CD4-positive, alpha-beta T cell treated with Interleukin-21 for 1 hour (primary cell): ENCODE results near the gene PPP1R14B.

ENCODE experiments used
- DNase-seq: peaks from one replicate; pipeline ENCODE4 v3.0.0-alpha.2; 2020

PPP1R14B gene, protein sequence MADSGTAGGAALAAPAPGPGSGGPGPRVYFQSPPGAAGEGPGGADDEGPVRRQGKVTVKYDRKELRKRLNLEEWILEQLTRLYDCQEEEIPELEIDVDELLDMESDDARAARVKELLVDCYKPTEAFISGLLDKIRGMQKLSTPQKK

DNA sequence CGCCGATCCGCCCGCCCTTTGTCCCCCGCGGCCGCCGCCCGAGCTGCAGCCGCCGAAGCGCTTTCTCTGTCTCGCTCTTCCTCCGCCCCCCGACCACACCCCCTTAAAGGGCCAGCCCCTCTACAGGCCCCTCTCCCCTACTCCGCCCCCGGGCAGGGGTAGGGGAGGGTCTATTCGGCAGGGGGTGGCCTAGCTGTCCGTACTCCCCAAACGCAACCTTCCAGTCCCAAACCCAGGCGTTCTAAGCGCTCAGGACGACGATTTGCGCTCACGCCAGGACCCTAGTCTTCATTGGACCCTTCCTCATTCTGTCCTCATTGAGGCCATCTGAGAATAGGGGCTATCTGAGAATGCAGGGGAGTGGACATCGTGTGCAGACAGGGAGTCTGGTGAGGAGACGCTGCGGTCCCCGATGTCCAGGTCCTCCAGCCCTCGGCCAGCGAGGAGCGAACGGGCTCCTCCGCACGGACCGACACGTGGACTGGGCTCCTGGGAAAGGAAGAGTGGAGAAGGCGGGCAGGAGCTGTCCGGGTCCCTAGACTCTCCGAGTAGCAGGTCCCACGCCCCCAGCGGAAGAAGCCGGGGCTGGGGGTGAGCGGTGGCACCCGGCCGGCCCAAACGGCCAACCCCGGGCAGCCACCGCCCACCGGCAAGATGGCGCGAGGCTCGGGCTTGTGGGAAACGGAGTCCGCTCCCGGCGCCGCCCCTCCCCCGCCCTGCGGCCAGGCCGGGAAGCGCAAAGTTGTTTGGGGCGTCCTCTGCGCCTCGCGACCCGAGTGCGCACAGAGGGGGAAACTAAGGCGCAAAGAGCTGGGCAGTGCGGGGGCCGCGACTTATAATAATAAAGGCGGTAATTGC is at the start of gene PPP1R14B:
PPP1R14B (minus strand) TSS at position 73 of the 858 bp plus-strand sequence. CDS start 270 bp downstream, outside the sequence.
- peak; percentile 82 for DNase-seq

DNA sequence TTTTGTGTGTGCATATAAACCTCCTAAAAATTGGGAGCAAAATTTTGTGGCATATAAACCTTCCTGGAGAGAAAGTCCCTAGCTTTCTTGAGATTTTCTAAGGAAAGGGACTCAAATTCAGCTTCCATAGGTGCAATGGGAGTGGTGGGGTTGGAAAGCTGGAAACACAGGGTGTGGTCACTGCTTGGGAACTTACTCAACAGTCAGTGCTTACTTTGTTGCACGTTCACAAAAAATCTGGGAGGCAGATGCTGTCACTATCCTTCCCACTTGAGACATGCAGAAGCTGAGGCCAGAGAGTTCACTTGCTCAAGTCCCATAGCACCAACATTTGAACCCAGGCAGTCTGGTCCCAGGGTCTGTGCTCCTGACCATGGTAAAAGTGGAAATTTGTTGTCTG is 49.5 kb upstream of the PPP1R14B start:
- no peak for DNase-seq

DNA sequence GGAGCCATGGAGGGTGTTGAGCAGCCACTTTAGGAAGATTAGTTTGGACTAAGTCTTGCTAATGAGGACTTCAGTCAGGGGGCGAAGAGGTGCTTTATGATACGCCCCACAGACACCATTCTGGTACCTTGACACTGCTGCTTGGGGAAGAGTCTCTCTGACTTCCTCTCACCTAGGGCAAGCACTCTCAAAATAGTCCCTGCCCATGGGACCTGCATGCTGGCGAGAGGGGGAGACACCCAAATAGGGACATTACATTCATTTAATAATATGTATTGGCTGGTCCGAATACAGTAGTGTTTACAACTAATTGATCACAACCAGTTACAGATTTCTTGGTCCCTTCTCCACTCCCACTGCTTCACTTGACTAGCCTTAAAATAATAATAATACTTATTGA is 49.0 kb upstream of the PPP1R14B start:
- no peak for DNase-seq

DNA sequence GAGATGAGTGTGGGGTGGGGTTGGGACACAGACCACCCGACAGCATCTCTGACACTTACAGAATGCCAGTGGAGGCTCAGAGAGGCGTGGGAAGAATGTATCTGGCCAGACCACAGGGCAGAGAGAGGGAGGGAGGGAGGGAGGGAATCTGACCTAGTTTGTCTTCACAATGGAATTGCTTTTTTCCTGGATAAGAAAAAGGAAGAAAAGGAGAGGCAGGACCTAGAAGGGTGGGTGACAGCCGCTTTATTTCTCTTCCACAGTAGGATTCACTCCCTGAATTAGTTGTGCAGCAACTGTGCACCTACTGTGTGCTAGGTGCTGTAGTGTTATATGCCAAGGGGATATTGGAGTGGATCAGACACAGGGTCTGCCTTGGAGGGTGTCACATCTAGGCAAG is 48.0 kb upstream of the PPP1R14B start:
- DNase-seq: no peak

DNA sequence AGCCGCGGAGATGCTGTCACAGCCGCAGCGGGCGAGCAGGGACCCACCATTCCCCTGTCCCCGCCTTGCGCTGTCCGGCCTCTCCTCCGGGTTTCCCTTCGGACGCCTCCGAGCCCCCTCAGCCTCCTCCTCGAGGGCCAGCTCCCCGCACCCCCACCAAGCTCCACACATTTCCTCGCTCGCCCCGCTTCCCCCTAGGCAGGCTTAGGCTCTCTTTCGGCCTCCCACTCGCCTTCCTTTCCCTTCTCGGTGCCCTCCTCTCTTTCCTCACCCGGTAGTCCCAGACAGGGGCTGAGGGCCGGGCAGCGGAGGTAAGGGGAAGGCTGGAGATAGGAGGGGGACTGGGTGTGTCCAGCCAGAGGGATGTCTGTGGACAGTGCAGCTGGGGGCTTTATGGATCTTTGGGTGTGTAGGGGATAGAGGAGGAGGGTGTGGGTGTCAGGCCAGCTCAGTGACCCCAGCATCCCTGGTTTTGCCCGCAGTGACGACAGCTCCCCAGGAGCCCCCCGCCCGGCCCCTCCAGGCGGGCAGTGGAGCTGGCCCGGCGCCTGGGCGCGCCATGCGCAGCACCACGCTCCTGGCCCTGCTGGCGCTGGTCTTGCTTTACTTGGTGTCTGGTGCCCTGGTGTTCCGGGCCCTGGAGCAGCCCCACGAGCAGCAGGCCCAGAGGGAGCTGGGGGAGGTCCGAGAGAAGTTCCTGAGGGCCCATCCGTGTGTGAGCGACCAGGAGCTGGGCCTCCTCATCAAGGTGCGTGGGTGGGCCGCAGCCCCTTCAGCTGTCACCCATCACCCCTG is 45.9 kb upstream of the PPP1R14B start:
- DNase-seq: no peak

DNA sequence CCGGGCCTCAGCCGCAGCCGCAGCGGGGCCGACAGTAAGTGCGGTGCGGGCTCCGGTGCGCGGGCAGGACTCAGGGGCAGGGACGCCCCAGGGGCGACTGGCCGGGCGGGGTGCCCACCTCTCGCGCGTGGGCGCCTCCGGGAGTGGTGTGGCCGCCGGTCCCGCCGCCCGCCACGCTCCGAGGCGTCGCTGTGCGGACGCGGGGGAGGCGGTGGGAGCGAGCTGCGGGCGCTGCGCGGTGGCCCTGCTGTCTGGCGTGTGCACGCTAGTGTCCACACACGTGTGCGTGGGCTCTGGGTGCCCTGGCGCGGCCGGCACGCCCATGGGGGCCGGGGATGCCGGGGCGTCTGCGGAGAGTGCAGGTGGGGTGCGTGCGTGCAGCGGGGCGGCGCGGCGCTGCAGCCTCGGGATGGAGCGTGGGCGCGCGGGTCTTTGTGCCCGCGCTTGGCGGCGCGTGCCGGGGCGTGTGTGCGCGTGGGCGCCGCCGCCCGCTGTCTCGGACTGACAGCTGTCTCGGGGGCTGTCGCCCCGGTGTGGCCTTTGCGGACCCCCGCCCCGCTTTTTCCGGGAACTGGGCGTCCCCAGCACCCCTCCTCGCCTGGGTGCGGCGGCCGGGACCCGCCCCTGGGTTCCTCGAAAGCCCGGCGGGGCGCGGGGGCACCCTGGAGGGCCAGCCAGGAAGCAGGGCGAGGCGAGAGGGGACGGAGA is 45.2 kb upstream of the PPP1R14B start:
- DNase-seq: no peak

DNA sequence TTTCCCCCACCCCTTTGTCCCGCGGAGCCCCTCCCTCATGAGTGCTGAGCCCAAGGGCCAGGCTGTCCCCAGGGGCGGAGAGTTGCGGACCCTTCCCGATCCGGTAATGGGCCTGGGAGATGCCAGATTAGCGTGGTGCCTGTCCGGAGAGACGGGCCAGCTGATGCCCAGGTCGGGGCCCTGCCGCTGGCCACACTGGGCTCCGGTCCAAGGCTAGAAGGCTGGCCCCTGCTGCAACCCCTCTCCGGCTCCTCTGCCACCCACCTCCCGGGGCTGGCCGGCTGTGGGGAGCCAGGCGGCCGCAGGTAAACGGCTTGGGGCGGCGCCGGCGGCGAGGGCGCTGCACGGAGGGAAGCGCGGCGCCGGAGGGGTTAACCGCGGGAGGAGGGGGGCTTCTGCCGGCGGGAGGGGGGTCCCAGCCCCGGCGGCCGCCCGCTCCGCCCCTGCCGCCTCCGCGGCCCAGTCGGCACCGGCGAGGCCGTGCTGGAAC is 44.6 kb upstream of the PPP1R14B start, which contains the start of gene KCNK4:
KCNK4 (plus strand) TSS at position 41 of the 490 bp plus-strand sequence. CDS start 1,717 bp downstream, outside the sequence.
- DNase-seq: no peak

DNA sequence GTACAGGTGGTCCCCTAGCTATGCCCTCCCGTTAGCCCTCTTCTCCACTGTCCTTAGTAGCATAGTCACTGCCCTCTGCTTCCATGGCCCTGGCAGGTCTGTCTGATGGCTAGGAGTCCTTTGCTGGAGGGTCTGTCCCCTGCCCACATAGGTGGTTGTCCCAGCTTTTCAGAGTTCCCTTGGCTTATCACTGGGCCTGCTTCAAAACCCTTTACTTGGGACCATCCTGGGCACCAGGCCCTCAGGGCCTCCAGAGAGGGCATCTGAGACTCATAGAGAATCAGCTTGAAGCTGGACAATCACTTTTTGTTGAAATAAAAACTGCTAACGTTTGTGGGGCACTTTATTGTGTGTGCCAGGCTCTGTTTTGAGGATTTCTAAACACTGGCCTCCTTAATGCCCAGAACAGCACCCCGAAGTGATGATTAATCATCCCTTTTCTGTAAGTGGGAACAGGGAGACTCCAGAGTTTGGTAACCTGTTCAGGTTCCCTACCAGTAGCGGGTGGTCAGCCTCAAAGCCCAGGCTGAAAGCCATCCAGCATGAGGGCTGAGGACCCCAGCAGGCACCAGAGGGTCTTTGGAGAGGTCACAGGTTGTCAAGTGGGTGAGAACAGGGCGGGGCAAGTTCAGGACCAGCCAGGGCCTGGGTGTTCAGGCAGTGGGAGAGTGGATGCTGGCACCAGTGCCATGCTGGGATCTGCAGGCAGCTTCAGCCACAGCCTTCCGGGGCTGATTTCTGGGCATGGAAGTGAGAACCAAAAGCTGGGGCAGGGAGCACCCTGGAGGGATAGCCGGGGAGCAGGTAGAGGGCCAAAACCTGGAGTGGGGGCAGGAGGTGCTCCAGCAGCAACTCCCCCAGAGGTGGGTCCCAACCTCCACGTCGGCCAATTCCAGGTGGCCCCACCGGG is 43.9 kb upstream of the PPP1R14B start:
- no peak for DNase-seq

DNA sequence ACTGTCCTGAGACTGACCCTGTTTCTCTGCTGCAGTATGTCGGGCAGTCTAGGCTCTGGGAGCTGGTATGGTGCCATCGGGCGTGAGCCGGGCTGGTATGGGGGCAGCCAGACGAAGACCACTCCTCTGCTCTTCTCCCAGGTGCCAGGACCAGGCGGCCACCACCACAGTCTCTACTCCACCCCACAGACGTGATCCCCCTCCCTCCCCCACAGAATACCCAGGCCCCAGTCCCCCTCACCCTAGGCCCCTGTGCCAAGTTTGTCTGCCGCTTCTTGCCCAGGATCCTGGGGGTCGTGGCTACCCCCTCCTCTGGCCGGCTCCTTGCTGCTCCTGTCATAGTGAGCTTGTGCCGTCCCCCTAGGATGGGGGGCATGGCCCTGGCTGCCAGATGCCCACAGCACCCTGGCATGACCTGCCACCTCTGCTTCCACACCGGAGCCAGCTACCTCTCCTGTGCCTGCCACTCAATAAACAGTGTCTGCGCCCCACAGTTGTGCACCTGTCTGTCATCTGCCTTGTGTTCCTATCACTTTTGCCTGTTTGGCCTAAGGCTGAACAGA is 42.3 kb upstream of the PPP1R14B start:
- no peak for DNase-seq

DNA sequence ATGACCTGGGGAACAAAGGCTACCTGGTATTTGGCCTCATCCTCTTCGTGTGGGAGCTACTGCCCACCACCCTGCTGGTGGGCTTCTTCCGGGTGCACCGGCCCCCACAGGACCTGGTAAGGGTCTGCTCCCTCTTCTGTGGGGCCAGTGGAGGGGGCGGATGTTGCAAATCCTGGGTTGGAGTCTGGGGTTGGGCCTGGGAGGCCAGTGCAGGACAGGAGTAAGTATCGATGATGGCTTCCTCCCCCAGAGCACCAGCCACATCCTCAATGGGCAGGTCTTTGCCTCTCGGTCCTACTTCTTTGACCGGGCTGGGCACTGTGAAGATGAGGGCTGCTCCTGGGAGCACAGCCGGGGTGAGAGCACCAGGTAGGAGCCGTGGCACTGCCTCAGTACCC is 41.6 kb upstream of the PPP1R14B start:
- no peak for DNase-seq

DNA sequence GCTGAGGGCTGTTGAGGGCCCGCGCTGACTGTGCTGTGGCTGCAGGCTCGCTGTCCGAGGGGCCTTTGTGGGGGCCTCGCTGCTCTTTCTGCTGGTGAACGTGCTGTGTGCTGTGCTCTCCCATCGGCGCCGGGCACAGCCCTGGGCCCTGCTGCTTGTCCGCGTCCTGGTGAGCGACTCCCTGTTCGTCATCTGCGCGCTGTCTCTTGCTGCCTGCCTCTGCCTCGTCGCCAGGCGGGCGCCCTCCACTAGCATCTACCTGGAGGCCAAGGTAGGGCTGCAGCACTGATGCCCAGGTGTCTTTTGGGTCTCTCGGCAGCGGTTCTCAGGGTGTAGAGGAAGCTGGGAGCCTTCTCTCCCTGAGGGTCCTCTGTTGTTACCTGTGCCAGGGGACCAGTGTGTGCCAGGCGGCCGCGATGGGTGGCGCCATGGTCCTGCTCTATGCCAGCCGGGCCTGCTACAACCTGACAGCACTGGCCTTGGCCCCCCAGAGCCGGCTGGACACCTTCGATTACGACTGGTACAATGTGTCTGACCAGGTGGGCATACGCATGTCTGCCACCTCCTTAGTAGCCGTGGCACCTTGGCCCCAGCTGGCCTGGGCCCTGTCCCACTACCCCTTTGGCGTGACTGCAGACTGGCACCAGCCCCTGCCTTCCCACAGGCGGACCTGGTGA is 41.1 kb upstream of the PPP1R14B start:
- no peak for DNase-seq

DNA sequence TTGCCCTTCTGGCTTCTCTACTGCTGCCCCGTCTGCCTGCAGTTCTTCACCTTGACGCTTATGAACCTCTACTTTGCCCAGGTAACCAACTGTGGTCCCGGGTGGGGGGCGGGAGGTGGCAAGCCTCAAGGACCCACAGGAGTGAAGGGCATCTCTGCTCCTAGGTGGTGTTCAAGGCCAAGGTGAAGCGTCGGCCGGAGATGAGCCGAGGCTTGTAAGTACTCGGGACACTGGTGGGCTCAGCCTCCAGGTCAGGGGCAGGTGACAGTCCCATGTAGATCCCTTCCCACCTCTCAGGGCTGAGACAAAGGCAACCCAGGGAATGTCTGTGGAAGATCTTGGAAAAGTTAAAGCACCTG is 40.0 kb upstream of the PPP1R14B start:
- no peak for DNase-seq

DNA sequence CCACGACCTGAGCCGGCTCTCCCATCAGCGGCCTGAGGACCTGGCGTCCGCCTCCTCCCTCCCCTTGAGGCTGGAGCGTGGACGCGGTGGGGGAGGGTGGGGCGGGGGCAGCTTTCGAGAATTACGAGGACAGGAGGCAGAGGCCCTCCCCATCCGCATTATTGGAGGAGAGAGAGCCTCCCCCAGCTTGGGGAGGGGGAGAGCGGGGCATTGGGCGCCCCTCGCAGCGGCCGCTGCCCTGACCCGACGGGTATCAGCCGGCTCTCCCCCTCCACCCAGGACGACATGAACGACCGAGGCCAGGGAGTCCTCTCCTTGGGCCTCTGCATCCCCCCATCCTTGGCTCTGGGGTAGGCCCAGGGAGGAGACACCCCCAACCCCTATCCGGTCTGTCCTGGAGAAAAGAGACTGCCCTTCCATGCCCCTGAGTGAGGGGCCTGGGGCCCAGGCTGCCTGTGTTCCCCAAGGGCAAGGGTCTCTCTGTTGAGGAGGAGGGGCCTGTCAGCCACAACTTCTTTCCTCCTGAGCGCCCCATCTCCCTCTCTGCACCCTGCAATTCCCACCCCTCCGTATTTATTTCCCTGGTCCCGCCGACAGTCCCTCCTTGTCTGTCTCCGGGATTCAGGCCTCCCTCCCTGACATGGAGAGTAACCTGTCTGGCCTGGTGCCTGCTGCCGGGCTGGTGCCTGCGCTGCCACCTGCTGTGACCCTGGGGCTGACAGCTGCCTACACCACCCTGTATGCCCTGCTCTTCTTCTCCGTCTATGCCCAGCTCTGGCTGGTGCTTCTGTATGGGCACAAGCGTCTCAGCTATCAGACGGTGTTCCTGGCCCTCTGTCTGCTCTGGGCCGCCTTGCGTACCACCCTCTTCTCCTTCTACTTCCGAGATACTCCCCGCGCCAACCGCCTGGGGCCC is 39.4 kb upstream of the PPP1R14B start:
- DNase-seq: peak; percentile 37

DNA sequence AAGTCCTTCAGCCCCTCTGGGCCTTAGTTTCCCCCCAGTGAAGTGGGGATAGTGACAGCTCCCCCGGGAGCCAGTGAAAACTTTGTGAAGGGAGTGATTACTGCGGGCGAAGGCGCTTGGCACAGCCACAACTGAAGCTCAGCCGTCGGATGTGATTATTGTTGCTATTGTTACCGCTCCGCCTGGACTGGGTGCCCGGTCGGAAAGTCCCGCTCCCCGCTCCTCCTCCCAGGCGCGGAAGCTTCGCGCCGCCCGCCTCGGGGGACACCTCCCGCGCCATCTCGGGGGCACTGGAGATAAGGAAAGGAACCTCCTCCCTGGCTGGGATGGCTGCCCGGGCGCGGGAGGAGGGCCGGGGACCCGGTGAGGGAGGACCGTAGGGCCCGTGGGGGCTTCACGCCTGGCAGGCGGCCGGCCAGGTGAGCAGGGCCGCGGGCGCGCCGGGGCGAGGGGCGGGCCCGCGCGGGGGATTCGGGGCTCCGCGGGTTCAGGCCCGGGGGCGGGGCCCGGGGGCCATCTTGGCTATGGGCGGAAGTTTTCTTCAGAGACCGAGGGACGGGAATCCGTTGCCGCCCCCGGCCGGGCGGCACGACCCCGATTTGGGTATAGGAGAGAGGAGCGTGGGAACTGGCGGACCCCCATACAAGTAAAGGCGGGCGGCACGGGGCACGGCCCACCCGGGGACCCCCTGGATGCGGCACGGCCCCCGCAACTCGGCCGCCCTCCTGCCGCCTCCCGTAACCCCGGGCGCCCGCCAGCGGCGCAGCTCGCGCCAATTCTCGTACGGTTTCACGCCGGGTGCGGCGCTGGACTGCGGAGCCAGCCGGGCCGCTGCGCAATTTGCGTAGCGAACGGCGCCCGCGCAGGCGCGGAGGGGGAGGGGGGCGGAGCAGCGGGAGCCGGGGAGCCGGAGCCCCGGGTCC is 38.5 kb upstream of the PPP1R14B start, which contains the start of gene GPR137:
GPR137 (plus strand) TSS at position 887 of the 923 bp plus-strand sequence. CDS start 677 bp downstream, outside the sequence.
- DNase-seq: peak; percentile 92

DNA sequence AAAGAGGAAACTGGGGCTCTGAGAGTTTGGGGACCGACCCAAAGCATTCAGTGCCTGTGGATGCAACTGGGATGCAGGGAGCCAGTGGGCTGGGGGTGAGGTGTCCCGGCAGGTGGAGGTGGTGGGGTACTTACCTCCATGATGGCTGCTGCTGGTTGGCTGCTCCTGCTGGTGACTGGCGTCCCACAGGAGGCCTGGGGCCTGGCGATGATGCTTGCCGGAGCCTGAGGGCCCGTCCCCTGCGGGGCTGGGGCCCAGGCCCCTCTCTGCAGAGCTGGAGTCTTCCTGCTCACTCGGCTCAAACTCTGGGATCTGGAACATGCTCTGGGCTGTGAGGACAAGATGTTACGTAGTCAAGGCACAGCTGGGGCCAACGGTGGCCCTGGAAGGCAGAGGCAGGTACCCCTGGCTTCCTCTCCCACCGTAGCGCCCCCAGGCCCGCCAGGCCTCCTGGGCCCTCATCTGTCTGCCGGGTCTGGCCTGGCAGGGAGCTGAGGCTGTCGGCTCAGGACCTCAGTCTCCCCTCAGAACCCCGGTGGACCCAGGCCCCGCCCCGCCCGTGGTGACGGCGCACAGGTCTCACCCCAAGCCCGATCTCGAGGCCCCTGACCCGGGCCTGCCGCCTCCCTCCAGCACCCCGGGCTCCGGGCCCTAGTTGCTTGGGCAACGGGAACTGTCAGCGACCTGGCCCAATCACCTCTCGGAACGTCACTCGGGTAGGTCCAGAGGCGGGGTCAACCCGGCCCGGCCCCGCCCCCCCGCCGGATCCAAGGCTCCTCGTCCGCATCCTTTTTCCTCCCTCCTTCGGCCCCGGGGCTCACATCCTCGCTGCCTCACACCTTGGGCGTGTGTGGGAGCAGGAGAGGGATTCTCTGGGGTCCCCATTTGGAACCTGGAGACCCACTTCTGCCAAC is 37.6 kb upstream of the PPP1R14B start, which contains the start of gene BAD:
BAD (minus strand) TSS at position 618 of the 914 bp plus-strand sequence; CDS start at position 321, 297 bp downstream.
- peak; percentile 96 for DNase-seq

DNA sequence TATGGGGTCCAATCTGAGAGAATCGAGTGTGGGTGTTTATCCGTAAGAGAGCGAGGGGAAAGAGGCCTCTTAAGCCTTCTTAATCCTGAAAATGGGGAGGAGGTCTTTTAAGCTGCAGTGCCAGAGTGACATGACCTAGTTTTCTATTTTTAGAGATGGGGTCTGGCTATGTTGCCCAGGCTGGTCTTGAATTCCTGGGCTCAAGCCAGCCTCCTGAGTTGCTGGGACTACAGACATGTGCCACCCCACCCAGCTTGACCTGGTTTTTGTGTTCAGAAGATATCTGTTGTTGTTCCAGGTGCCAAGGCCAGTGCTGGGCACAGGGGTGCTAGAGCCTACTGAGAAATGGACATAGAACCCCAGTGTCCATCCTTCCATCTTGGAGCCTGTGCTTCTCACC is 36.3 kb upstream of the PPP1R14B start:
- no peak for DNase-seq
